Progenitor cell of endocrine pancreas (in vitro differentiated cells): ENCODE measurements around the gene SPATA24. TPM values are rescaled to one million over a fixed set of nuclear protein-coding genes. Genes with fewer than 3 reads are reported as not detected.
A peak's percentile ranks its signal among the peaks of the same experiment; 100 is the strongest.

Source experiments
- DNase-seq: peaks from one replicate; pipeline ENCODE4 v3.0.0; 2021; ENCODE audit warnings: low spot score; ENCODE audit not compliant: unreplicated experiment
- H3K27ac Mint-ChIP-seq: 2 replicates; pipeline ENCODE4 v1.8.0; 2021; ENCODE audit warnings: mild to moderate bottlenecking, moderate library complexity, mixed read lengths
- H3K27me3 Mint-ChIP-seq: 2 replicates; pipeline ENCODE4 v1.8.0; 2021; ENCODE audit warnings: mixed read lengths
- H3K36me3 Mint-ChIP-seq: 2 replicates; pipeline ENCODE4 v1.8.0; 2022; ENCODE audit warnings: mixed read lengths; ENCODE audit not compliant: insufficient read depth
- H3K4me1 Mint-ChIP-seq: 2 replicates; pipeline ENCODE4 v1.8.0; 2021; ENCODE audit warnings: low read depth, mixed read lengths
- H3K4me3 Mint-ChIP-seq: 2 replicates; pipeline ENCODE4 v1.8.0; 2021; ENCODE audit warnings: low read depth, mild to moderate bottlenecking, moderate library complexity, mixed read lengths
- H3K9me3 Mint-ChIP-seq: 2 replicates; pipeline ENCODE4 v1.8.0; 2021; ENCODE audit warnings: low read depth, mixed read lengths
- total RNA-seq: library from RNA; stranded (reverse); gene quantifications from 2 replicates; pipeline ENCODE4 v1.2.1, GENCODE V29; 2021
- TF ChIP-seq, protein P1 (sequence below): fragments of 200-600 bp; sonication (generic); IDR thresholded peaks from one replicate; pipeline ENCODE4 v1.5.0; 2021; ENCODE audit warnings: antibody characterized with exemption, mild to moderate bottlenecking; ENCODE audit not compliant: unreplicated experiment

SPATA24 gene
- total RNA-seq, 1 donor from 2014 or later, result 13.9 TPM

DNA sequence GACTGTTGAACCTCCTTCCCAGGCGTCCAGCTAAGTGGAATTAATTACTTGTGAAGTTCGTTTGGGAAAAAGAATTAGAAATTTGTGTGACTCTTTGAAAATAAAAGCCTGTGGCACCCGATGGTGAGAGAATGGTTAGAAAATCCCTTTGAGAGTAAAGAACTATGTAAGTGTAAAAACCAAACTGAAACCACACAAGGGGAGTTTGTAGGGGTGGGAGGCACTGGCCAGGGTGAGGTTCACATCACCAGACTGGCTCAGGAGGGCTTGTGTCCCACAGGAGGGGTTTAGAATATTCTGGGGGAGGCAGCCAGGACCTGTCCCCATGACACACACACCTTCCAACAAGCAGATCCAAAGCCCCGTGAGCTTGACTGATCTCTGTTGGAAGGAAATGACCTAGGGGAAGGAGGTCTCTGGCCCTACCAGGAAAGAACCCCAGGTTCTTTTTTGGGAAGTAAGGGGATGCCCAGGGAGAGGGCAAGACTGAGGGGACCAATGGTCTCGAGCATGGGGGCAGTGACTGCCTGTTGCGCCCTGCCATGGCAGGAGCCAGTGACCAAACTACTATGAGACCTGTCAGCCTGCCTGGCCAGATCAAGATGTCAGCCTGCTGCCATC lies 4.3 kb downstream of the SPATA24 start:
- Mint-ChIP-seq H3K4me1 (peaks cover 13% of the 10 kb centered on the region), H3K4me3 (no peak overlapping the region), H3K27me3 (peaks cover 11% of the 10 kb centered on the region), H3K9me3 (no peaks in the 10 kb centered on the region), H3K27ac (no peak overlapping the region), H3K36me3 (peaks cover 2% of the 10 kb centered on the region)
- DNase-seq, result no peak
- TF ChIP-seq, protein P1, sequence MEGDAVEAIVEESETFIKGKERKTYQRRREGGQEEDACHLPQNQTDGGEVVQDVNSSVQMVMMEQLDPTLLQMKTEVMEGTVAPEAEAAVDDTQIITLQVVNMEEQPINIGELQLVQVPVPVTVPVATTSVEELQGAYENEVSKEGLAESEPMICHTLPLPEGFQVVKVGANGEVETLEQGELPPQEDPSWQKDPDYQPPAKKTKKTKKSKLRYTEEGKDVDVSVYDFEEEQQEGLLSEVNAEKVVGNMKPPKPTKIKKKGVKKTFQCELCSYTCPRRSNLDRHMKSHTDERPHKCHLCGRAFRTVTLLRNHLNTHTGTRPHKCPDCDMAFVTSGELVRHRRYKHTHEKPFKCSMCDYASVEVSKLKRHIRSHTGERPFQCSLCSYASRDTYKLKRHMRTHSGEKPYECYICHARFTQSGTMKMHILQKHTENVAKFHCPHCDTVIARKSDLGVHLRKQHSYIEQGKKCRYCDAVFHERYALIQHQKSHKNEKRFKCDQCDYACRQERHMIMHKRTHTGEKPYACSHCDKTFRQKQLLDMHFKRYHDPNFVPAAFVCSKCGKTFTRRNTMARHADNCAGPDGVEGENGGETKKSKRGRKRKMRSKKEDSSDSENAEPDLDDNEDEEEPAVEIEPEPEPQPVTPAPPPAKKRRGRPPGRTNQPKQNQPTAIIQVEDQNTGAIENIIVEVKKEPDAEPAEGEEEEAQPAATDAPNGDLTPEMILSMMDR, result no peak

DNA sequence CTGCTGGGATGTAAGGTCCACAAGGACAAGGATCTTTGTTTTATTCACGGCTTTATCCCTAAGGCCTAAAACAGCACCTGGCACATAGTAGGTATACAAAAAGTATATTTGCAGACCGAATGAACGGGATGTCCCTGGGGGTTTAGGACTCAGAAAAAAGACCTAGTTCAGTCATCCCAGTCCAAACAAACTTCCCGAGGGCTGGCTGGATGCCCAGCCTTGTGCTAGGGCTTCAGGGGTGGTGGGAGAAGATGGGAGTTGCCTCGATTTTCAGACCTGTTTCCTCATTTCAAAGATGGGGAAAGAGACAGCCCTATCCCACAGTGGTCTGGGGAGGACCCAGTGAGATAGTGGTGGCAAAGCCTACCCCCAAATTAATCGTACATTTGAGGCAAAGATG lies 6.0 kb downstream of the SPATA24 start:
- TF ChIP-seq, protein P1, result no peak
- H3K9me3 Mint-ChIP-seq, result no peaks in the 10 kb centered on the region
- H3K4me3 Mint-ChIP-seq, result no peak overlapping the region

DNA sequence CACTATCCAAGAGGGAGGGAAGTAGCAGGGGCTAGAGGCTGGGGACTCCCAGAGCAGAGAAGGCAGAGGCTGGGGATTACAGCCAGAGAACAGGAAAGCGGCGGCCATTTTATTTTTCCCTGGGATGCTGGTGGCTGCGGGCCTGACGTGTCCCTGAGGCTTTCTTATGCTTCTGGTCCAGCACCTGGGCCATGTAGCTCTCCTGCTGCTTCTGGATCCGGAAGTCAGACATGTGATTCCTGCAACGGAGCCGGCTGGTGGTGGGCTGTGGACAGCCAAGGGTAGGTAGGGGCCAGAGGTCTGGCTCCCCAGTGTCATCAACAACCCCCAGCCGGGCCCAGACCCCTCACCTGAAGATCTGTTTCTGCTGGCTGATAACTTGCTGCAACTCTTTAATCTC lies 7.2 kb downstream of the SPATA24 start:
- Mint-ChIP-seq H3K4me3 (no peak overlapping the region), H3K27ac (no peak overlapping the region), H3K36me3 (peaks cover 2% of the 10 kb centered on the region), H3K4me1 (peaks cover 2% of the 10 kb centered on the region), H3K27me3 (peaks cover 27% of the 10 kb centered on the region), H3K9me3 (no peaks in the 10 kb centered on the region)
- DNase-seq, result no peak
- TF ChIP-seq, protein P1, result no peak

More for the DNA sequence above, 6.0 kb downstream of the SPATA24 start:
- peaks cover 21% of the 10 kb centered on the region for H3K27me3 Mint-ChIP-seq
- DNase-seq, result no peak
- no peak overlapping the region for H3K27ac Mint-ChIP-seq
- peaks cover 4% of the 10 kb centered on the region for H3K4me1 Mint-ChIP-seq
- H3K36me3 Mint-ChIP-seq, result peaks cover 2% of the 10 kb centered on the region

DNA sequence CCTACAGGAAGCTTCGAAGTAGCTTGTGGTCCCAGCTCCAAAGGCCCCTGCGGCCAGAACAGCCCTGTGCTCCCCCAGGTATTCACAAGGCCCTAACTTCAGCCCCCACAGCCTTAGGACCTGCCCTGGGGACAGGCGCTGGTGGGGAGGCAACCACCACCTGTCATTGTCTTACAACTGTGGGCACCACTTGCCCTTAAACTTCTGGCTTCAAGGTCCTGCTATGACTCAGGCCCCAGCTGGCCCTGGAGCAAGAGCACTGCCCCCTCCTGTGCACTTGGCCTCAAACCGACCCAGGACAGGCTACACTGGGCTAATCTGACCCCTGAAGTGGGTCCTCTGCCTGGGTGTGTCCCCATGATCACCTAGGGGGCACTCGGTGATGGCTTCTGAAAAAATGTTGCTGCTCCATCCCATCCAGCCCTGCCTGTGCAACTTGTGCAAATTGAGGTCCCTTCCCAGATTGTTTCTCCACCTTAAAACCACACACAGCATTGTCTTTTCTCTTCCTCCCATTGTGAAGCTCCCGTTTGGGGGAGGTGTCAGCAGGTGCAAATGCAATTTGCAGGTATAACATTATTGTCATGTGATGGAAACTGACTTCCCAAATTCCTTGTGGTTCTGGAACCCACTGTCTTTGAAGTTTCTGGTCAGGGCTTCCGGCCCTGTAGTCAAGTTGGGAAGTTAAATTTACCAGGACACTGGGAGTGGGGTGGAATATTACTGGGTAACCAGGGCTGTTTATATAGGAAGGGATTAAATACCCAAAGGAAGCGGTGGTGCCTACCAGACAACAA lies 7.8 kb downstream of the SPATA24 start:
- H3K4me3 Mint-ChIP-seq, result no peak overlapping the region
- no peak for DNase-seq
- H3K9me3 Mint-ChIP-seq, result no peaks in the 10 kb centered on the region
- peaks cover 2% of the 10 kb centered on the region for H3K4me1 Mint-ChIP-seq
- H3K27me3 Mint-ChIP-seq, result peaks cover 34% of the 10 kb centered on the region
- TF ChIP-seq, protein P1, result no peak
- no peak overlapping the region for H3K27ac Mint-ChIP-seq
- no peaks in the 10 kb centered on the region for H3K36me3 Mint-ChIP-seq

DNA sequence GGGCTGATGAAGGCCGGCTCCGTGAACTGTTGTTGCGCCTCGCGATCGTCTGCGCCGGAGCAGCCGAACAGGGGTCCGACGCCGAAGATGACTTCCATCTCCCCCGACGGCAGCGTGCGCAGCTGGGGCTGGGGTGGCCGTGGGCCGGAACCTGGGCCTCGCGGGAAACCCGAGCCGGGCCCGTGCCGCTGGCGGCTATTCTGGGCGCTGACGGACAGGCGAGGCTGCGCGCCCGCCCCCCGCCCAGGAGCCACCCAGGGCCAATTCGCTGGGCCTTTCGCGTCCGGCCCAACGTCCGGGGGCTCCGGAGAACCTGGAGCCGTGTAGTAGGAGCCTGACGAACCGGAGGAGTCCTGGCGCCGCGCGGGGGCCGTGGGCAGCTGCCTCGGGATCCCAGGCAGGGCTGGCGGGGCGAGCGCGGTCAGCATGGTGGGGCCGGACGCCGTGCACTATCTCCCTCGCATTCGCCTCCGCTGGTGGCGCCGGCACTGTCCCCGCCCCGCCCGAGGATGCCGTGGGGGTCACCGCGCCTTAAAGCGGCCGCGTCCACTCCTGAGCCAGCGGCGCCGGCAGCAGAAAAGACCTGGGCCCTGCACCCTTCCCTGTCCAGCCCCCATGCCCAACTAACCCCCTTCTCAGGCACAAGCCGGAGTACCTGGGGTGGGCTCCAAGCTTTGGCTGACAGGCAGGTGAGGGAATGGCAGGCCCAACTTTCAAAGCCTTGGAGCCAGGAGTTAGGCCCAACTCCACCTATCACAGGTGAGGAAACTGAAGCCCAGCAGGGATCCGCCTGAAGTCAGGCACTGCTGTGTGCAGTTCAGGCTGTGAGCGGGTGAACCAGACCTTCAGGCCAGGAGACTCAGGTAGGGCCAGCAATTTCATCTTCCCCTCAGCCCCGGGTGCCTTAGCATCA lies 9.0 kb downstream of the SPATA24 start, which contains the start of gene PROB1:
TSS of gene PROB1 (minus strand) at position 451 of the 913 bp plus-strand sequence. CDS start at position 428, 23 bp downstream.
- DNase-seq, result no peak
- TF ChIP-seq, protein P1, result no peak
- H3K27me3 Mint-ChIP-seq, result peaks cover 42% of the 10 kb centered on the region
- no peak within 1 kb of the TSS for H3K27ac Mint-ChIP-seq
- peaks cover 2% of the 10 kb centered on the region for H3K4me1 Mint-ChIP-seq
- H3K36me3 Mint-ChIP-seq, result no peaks in the 10 kb centered on the region
- no peaks in the 10 kb centered on the region for H3K9me3 Mint-ChIP-seq
- H3K4me3 Mint-ChIP-seq, result peak within 1 kb of the TSS; percentile 73
